ENCODE data around the gene TNFRSF1B.

Gene TNFRSF1B

DNA sequence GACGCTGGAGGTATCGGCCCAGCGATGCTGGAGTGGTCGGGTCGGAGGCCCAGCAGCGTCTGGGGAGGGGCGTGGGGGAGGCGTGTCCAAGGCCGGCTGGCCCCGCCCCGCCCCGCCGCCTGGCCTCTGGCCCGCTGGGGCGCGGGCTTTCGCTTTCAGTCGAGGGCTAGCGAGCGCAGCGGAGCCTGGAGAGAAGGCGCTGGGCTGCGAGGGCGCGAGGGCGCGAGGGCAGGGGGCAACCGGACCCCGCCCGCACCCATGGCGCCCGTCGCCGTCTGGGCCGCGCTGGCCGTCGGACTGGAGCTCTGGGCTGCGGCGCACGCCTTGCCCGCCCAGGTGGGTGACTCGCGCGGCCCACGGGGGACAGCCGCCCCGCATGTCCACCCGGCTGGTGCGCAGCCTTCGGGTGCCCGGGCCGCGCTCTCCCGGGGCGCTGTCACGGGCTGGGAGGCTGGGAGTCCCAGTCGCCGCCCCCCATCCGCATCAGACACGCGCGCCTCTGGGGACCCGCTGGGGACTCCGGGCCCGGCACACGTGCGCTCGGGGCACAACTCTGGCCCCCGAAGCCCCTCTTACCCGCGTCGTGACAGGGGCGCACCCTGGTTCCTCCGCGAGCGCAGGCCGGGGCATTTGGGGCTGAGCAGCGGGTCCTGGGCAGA is at the start of gene TNFRSF1B:
Gene TNFRSF1B, plus strand, starts transcription at position 158 of the 659 bp plus-strand sequence. Its CDS starts 101 bp downstream, at position 259.
- FAIRE-seq (no peak), DNase-seq (ENCODE audit: low spot score) (no peak)

DNA sequence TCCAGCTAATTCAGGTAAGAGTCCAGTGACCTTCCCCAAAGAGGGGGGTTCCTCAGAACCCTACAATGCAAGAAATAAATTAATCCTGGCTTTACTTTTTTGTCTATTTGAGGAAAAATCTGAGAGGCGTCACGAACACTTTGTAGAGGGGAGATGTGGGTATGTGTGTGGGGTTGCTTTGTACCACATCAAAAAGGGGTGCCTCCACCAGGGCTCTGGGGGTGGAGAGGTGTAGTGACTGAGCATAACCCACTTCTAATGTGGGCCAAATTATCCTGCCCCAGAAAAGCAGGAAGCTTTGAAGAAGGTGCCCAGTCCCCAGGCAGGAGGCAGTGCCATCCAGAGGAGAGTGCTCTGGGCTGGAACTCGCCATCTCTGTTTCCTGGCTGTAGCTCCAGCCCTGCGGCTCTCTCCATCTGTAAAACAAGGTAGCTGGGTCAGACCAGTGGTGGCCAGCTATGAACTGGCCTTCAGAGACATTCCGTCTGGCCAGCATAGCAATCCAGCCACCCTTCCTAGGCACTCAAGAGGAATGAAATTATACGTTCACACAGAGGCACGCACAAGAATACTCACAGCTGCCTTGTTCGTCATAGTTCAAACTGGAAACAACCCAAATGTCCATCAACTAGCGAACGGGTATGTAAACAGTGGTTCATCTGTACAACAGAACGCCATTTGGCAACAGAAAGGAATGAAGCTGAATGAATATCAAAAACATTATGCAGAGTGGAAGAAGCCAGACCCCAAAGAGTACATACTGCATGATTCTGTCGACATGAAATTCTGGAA is 45.4 kb upstream of the TNFRSF1B start:
- DNase-seq (ENCODE audit: low spot score) (no peak), FAIRE-seq (no peak)

DNA sequence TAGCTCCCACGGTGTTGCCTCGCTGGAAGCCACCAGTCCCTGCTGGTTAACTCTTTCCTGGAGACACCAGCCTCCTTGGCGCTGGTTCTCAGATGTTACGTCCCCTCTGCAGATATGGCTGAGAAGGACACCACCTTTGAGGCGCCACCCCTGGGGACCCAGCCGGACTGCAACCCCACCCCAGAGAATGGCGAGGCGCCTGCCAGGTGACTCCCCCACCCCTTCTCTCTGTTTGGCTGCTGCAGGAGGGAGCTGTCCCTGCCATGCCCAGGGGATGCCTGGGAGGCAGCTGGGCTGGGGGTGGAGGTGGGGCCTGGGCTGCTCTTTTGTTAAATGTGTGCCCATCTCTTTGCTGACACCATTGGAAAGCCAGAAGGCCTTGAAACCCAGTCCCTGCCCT is 43.6 kb upstream of the TNFRSF1B start:
- no peak for FAIRE-seq
- DNase-seq (ENCODE audit: low spot score) = no peak

DNA sequence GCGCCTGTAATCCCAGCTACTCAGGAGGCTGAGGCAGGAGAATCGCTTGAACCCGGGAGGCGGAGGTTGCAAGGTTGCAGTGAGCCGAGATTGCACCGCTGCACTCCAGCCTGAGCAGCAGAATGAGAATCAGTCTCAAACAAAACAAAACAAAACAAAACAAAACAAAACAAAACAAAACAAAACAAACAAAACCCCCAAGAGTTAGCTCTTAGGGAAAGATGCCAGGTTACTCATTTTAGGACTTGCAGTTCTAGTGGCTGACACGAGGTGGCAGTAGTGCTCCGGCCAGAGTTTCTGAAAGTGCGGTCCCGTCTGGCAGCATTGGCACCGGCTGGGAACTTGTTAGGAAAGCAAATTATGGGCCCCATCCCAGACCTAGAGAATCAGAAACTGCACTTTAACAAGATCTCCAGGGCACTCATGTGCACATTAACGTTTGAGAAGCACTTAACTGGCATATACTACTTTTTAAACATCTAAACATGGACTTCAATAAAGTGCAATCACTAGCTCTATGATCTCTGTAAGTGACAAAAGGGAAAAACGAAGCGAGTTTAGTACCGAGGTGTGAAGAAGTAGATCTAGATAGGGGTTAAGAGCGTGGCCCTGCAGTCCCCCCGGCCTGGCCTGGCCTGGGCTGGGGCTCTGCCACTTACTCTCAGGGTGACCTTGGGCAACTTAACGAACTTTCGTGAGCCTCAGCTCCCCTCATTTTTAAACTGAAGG is 41.9 kb upstream of the TNFRSF1B start:
- FAIRE-seq (peak; percentile 69), DNase-seq (ENCODE audit: low spot score) (peak; percentile 37)

DNA sequence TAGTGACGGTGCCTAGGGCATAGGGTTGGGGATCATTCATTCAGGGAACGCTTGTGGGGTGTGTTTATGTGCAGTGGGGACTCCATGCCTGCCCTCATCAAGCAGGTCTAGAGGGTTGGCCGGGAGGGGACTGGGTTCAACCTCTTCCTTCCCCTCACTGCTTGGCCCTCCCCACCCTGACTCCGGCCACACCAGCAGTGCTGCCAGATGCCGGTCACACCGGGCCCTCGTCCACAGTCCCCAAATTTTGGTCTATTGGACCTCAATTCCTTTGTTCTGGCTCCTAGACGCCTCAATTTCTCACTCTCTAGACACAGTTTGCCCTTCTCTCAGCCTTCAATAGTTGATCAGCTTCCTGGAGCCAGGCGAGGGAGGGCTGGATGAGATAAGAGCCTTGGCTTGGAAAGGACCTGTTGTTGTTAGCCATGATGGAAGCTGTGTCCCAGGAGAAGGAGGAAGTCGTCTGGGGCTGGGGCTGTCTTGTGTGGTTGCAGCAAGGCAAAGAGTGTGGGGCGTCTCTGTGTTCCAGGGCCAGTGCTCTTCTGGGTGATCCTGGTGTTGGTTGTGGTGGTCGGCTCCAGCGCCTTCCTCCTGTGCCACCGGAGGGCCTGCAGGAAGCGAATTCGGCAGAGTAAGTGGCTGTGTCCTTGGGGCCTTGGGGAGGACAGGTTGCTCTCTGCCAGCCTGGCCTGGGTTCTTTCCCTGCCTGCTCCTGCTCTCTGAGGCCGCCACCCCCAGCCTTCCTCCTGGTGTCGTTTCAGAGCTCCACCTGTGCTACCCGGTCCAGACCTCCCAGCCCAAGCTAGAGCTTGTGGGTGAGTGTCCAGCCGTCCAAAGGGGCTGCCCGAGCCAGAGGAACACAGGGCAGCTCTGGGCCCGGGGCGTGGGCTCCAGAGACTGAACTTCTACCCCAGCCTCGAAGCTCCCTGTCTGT is 41.1 kb upstream of the TNFRSF1B start:
- DNase-seq (ENCODE audit: low spot score) (no peak), FAIRE-seq (no peak)

DNA sequence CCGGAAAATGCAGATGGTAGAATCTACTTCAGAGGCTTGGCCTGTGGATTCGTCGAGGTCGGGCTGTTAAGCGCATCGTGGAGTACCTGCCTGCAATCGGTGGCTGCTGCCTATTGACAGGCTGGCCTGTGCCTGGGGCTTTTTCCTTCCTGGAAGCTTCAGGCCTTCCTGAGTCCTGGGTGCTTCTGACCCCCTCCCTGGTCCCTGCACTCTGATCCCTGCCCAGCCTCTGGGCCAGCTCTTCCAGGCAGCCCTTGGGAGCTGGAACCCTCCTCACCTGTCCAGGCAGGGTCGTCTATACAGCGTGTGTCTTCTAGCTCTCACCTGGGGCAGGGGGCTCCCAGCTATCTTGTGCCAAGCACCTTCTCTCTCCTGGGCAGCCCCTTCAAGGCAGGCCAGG is 40.0 kb upstream of the TNFRSF1B start:
- FAIRE-seq (no peak), DNase-seq (ENCODE audit: low spot score) (no peak)

DNA sequence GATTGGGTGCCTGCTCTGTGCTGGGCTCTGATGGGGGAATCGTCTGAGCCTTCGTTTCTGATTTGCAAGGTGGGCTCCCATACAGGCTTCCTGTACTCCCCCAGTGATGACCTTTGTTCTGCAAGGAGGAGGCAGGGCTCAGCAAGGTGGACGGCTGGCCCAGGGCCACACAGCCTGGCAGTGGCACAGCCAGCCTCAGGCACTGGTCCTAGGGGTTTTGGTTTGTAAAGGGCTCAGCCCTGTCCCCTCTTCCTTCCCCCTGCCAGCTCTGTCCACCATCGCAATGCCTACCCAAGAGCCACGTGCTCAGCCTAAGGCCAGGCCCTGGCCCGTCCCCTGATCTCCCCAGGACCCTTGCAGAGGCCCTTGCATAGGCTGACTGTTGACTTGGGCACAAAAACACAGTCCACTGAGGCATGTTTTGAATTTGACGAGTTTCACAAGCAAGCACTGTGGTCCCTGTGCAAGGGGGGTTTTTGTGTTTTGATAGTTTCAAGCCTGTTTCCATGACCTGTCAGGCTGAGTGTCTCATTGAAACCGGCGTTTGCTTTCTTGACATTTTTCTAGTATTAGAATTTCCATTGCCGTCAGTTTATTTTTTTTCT is 39.5 kb upstream of the TNFRSF1B start:
- FAIRE-seq = no peak

DNA sequence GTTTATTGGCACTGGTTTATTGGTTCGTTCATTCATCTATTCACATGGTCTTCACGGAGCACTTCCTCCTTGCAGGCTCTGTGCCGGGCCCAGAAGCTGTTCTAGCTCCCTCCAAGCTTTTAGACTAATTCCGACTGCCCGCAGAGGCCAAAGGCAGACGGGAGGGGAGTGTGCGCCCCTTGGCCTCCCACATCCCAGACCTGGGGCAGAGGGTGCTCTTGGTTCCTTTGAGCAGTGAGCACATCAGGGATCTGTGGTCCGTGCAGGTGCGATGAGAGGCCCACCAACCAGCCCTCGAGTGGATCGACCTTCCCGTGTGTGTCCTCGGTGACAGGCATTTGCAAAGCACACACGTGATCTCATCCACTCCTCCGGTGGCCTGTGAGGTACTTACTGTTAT is 38.7 kb upstream of the TNFRSF1B start:
- DNase-seq (ENCODE audit: low spot score) (no peak), FAIRE-seq (no peak)

More for the DNA sequence above, 39.5 kb upstream of the TNFRSF1B start:
- no peak for DNase-seq (ENCODE audit: low spot score)

DNA sequence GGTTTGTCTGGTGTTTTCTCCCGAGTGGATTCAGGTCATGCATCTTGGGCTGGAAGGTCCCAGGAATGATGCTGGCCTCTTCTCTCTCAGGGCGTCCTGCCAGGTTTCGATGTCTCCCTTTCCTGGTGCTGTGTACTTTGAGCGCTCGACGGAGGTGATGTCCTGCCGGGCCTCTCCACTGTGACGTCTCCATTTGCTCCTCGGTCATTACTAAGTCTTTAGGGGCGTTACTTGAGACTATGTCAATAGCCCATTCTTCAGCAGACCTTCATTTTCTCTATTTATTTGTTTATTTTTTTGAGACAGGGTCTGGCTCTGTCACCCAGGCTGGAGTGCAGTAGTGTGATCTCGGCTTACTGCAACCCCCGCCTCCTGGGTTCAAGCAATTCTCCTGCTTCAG is 37.2 kb upstream of the TNFRSF1B start:
- DNase-seq (ENCODE audit: low spot score) (no peak), FAIRE-seq (no peak)

DNA sequence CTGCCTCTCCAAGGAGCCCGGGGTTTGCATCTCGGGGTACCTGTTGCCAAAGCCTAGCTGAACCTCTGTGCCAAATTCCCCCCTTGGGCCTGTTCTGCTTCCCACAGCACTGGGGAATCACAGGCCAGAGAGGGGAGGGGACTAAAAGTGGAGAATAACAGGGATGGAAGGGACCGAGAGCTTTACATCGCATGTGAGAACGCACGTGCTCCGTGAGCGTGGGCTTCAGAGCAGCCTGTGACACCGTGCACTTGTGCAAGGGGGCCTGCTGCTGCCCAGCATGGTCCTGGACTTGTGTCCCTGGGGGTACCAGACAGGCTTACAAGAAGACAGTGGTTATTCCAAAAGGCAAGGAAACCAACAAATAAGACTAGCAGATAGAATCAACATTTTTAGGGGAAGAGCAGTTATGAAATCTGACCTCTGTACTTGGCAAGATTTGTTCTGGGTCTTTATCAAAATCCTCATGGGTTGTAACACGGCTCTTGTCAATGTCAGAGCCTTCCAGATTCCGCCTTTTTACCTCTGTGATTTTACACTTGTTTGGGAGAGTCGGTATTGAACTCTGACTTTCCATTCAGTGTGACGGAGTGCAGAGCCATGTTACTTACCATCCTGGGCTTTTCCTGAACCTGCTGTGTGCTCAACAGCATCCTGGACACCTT is 36.2 kb upstream of the TNFRSF1B start:
- no peak for FAIRE-seq
- no peak for DNase-seq (ENCODE audit: low spot score)

DNA sequence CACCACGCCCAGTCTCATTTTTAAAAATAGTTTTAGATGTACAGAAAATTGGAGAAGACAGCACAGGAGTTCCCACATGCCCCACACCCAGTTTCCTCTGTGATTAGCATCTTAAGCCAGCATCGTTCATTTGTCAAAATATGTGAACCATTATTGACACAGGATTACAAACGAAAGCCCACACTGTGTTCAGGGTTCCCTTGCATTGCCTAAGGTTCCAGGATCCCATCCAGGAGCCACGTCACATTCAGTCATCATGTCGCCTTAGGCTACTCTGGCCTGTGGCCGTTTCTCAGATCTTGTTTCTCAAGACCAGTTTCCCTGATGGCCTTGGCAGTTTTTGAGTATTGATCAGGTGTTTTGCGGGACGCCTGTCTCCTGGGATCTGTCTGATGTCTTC is 34.7 kb upstream of the TNFRSF1B start:
- DNase-seq (ENCODE audit: low spot score) = no peak
- no peak for FAIRE-seq

DNA sequence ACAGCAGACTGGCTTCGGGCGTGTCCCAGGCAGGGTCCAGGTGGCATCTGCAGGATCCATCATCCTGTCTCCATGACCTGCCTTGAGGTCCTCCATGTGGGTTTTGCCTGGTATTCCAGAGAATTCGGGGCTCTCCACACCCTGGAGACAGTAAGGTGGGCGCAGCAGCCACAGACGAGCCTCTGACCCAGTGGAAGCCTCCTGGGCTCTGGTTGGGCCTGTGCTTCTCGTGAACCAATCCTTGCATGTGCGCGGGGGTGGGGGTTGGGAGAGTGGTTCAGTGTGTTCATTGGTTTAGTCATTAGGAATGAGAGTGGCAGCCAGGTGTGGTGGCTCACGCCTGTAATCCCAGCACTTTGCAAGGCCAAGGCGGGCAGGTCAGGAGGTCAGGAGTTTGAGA is 32.1 kb upstream of the TNFRSF1B start:
- FAIRE-seq = no peak
- no peak for DNase-seq (ENCODE audit: low spot score)

DNA sequence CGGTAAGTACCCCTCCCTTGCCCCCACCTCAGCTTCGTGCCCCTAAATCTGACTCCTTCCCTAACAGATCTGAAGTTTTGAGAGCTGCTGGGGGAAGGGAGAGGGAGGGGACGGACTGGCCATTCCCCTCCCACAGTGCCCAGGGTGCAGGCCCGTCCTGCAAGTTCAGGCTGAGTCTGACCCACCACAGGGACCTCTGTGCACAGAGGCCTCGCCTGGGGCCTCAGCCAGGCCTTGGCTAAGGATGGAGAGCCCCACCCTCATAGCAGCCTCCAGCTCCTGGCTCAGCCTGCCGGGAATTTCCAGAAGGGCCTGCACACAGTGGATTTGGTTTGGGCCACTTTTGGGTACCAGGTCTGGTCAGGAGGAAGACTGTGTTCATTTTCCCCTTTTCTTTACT is 31.2 kb upstream of the TNFRSF1B start:
- FAIRE-seq (no peak), DNase-seq (ENCODE audit: low spot score) (no peak)

DNA sequence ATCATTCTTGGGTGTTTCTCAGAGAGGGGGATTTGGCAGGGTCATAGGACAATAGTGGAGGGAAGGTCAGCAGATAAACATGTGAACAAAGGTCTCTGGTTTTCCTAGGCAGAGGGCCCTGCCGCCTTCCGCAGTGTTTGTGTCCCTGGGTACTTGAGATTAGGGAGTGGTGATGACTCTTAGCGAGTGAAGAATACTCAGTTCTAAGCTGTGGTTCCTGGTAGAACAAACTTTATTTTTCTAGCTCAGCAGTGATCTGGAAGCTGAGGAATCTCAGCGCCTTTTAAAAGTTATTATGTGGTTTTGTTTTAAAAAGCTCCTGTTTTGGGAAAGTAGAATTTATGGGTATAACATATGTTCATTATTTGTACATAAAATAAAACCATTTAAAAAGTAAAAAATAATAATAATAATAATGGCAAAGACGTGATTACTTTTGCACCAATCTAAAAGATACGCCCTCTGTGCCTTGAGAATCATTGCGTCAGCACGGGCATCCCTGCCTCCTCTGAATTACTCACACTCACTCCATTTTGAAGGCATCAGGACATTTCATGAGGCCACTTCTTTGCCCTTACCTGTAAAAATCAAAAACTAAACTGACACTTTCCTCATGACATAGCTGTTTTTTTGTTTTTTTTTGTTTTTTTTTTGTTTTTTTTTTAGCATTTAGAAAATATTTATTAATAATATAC is 29.7 kb upstream of the TNFRSF1B start:
- FAIRE-seq (no peak), DNase-seq (ENCODE audit: low spot score) (no peak)

DNA sequence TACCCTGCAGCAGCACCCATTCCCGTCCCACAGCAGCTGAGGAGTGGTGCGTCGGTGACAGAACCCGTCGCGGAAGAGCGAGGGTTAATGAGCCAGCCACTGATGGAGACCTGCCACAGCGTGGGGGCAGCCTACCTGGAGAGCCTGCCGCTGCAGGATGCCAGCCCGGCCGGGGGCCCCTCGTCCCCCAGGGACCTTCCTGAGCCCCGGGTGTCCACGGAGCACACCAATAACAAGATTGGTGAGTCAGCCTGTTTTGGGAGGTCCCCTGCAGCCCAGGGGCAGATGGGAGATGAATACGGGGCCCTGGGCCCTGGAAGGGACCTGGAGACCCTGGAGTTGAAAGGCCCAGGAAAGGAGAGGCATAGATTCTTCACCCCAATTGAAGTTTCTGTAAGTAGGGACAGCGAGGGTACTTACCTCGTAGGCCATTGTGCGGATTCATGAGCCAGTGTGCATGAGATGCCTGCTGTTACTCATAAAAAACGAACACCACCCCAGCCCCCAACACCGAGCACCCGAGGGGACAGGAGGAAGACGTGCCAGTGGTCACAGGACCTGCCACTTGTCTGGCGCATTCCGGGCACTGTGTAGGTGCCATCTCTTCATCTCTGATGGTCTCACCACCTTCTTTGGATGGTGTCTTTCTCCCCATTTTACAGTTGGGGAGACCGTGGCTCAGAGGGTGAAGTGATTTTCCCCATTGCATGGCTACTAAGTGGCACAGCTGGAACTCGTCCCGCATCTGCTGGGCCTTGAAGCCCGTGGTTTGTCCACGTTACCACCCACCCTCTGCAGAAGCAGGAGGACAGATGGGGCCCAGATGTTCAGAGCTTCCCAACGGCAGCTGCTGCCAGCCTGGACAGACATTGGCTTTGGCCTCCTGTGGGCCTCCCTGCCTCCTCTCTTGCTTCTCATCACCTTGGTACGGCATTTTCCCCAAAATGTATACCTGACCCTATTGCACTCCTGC is 28.3 kb upstream of the TNFRSF1B start:
- no peak for FAIRE-seq
- DNase-seq (ENCODE audit: low spot score) = no peak

DNA sequence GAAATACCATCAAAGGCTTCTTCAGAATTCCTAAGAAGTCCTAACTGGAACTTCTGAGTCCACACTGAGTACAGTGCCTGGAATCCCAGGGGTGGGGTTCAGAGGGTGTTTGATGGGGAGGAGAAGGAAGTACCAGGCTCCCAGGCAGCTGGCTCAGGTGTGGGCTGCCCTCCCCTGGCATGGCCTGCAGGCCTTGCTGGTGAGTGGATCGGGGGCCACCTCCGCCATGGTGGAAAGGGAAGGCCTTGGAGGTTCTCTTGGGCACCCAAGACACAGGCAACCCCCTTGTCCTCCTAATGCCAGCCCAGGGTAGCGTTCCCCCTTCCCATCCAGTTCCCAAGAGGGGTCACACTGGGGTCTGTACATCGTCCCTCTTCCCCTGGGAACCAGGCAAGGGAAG is 26.8 kb upstream of the TNFRSF1B start:
- FAIRE-seq = no peak

DNA sequence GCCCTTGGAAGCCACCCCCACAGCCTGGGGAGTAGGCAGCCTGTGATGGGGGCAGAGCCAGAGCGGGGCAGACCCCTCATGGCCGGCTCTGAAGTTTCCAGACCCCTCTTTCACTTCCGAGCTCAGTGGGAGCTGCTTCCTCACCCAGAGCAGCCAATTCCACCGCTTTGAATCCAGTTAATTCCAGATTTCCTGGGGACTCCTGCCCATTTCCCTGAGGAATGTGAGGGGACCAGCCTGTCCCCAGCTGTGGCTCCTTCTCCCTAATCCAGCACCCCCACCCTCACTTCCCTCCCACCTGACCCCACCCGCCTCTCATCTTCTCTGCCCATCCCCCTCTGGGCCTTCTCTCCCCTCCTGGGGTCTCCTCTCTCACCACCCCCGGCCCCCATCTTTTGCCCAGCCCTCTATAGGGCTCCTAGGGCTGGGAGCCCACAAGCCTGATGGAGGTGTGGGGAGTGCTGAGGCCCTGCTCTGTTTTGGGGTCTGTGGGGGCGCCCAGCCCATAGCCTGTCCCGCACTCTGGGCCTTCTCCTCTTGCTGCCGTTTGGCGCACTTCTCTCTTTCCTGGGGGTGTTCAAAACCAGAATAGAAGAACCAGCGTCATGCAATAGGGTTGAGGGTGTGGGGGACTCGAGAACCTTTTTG is 26.2 kb upstream of the TNFRSF1B start:
- FAIRE-seq (no peak), DNase-seq (ENCODE audit: low spot score) (no peak)

More for the DNA sequence above, 26.8 kb upstream of the TNFRSF1B start:
- no peak for DNase-seq (ENCODE audit: low spot score)

All from RCC 7860 (cell line).